Mesenchymal stem cell (in vitro differentiated cells and primary cell): Measurements from ENCODE around the gene TSPAN9.

Experiments
- DNase-seq: peaks from one replicate; pipeline ENCODE4 v3.0.0-alpha.2; 2013
- H2AFZ ChIP-seq: one replicate; pipeline ENCODE4 v1.6.1; 2013; ENCODE audit warnings: low read depth, mild to moderate bottlenecking, control low read depth, inconsistent platforms, low read length, moderate library complexity
- H2AK5ac ChIP-seq: 2 replicates; pipeline ENCODE4 v1.6.1; 2013; ENCODE audit warnings: low read length, moderate library complexity, mild to moderate bottlenecking, inconsistent platforms; ENCODE audit not compliant: severe bottlenecking
- H2BK120ac ChIP-seq: one replicate; pipeline ENCODE4 v1.6.1; 2013; ENCODE audit warnings: low read depth, mild to moderate bottlenecking, inconsistent platforms, low read length, moderate library complexity
- H2BK12ac ChIP-seq, 2 experiments: one replicate each; pipeline ENCODE4 v1.6.1; 2013; ENCODE audit warnings: inconsistent platforms in 2 of 2, low read length in 2 of 2, mild to moderate bottlenecking in 2 of 2, moderate library complexity in 2 of 2, control low read depth in 1 of 2
- H2BK15ac ChIP-seq: one replicate; pipeline ENCODE4 v1.6.1; 2013; ENCODE audit warnings: mild to moderate bottlenecking, low read depth, inconsistent platforms; ENCODE audit not compliant: poor library complexity, severe bottlenecking
- H2BK5ac ChIP-seq: 2 replicates; pipeline ENCODE4 v1.6.1; 2013; ENCODE audit warnings: low read depth, mild to moderate bottlenecking, low read length, control low read depth, inconsistent platforms; ENCODE audit not compliant: poor library complexity, severe bottlenecking
- H3K14ac ChIP-seq, 2 experiments: one replicate each; pipeline ENCODE4 v1.6.1; 2013; ENCODE audit warnings: inconsistent platforms in 2 of 2, low read length in 2 of 2, control low read depth in 1 of 2, mild to moderate bottlenecking in 1 of 2, moderate library complexity in 1 of 2
- H3K18ac ChIP-seq, 2 experiments: one replicate each; pipeline ENCODE4 v1.6.1; 2013; ENCODE audit warnings: inconsistent platforms in 2 of 2, low read length in 2 of 2, control low read depth in 1 of 2, low read depth in 1 of 2, mild to moderate bottlenecking in 1 of 2
- H3K23ac ChIP-seq, 2 experiments: one replicate each; pipeline ENCODE4 v1.6.1; 2013; ENCODE audit warnings: inconsistent platforms in 2 of 2, low read length in 2 of 2, mild to moderate bottlenecking in 2 of 2, moderate library complexity in 2 of 2, control low read depth in 1 of 2
- H3K27ac ChIP-seq: 2 replicates; pipeline ENCODE4 v1.5.1; 2013; ENCODE audit warnings: mild to moderate bottlenecking, moderate library complexity, low read length, control low read depth, inconsistent platforms; ENCODE audit not compliant: poor library complexity, severe bottlenecking
- H3K27me3 ChIP-seq, 2 experiments: 2 replicates each; pipeline versions ENCODE4 v1.6.1 to v1.7.0; 2013; ENCODE audit warnings: low read length in 2 of 2, mild to moderate bottlenecking in 2 of 2, moderate library complexity in 2 of 2, control low read depth in 1 of 2, inconsistent platforms in 1 of 2; ENCODE audit not compliant: control insufficient read depth in 1 of 2, insufficient read depth in 1 of 2
- H3K36me3 ChIP-seq, 2 experiments: 2 replicates each; pipeline versions ENCODE4 v1.6.1 to v1.7.0; 2013; ENCODE audit warnings: low read length in 2 of 2, control low read depth in 1 of 2, inconsistent platforms in 1 of 2, low read depth in 1 of 2, mild to moderate bottlenecking in 1 of 2; ENCODE audit not compliant: insufficient read depth in 2 of 2, control insufficient read depth in 1 of 2
- H3K4ac ChIP-seq, 2 experiments: one replicate each; pipeline ENCODE4 v1.6.1; 2013; ENCODE audit warnings: inconsistent platforms in 2 of 2, low read length in 2 of 2, mild to moderate bottlenecking in 2 of 2, moderate library complexity in 2 of 2, control low read depth in 1 of 2, low read depth in 1 of 2
- H3K4me1 ChIP-seq: 2 replicates; pipeline ENCODE4 v1.6.1; 2013; ENCODE audit warnings: low read depth, low read length, control low read depth; ENCODE audit not compliant: control insufficient read depth, insufficient read depth
- H3K4me2 ChIP-seq: 2 replicates; pipeline ENCODE4 v1.6.1; 2013; ENCODE audit warnings: low read length, mild to moderate bottlenecking, inconsistent platforms; ENCODE audit not compliant: poor library complexity, severe bottlenecking
- H3K4me3 ChIP-seq, 2 experiments: 2 replicates each; pipeline versions ENCODE4 v1.5.1 to v1.7.0; 2013; ENCODE audit warnings: low read length in 2 of 2, mild to moderate bottlenecking in 2 of 2, control low read depth in 1 of 2, low read depth in 1 of 2; ENCODE audit not compliant: insufficient read depth in 1 of 2
- H3K79me1 ChIP-seq: replicated peaks from 2 replicates; pipeline ENCODE4 v1.6.1; 2013; ENCODE audit warnings: mild to moderate bottlenecking, control low read depth, low read length, inconsistent platforms; ENCODE audit not compliant: poor library complexity, severe bottlenecking
- H3K9ac ChIP-seq: 2 replicates; pipeline ENCODE4 v1.7.0; 2013; ENCODE audit warnings: mild to moderate bottlenecking, low read length, moderate library complexity
- H3K9me3 ChIP-seq: 2 replicates; pipeline ENCODE4 v1.7.0; 2013; ENCODE audit warnings: mild to moderate bottlenecking, low read length; ENCODE audit not compliant: control insufficient read depth
- H4K8ac ChIP-seq: one replicate; pipeline ENCODE4 v1.6.1; 2013; ENCODE audit warnings: inconsistent platforms, mild to moderate bottlenecking, low read length, moderate library complexity
- H4K91ac ChIP-seq: one replicate; pipeline ENCODE4 v1.6.1; 2013; ENCODE audit warnings: mild to moderate bottlenecking, low read length, inconsistent platforms
- WGBS: methylation state at CpG from one replicate; pipeline ENCODE4 v1.1.7; 2013; ENCODE audit warnings: mixed read lengths; 5-methylcytosine and 5-hydroxymethylcytosine counted together

Gene TSPAN9

GRCh38 chr12:3182426-3182825 lies 105.2 kb downstream of the TSPAN9 start:
- Histone ChIP-seq H3K36me3 (peaks cover 0 to 2% of the 10 kb centered on the region in 2 experiments), H3K4me1 (peaks cover 34% of the 10 kb centered on the region), H2BK5ac (no peak overlapping the region), H2AK5ac (no peak overlapping the region), H2BK12ac (no peak overlapping the region), H3K27ac (no peak overlapping the region), H4K8ac (no peak overlapping the region), H2BK15ac (no peak overlapping the region), H3K18ac (no peak overlapping the region), H3K9me3 (no peaks in the 10 kb centered on the region), H3K27me3 (peaks cover 0 to 7% of the 10 kb centered on the region in 2 experiments), H3K4me2 (no peak overlapping the region), H3K4me3 (no peak overlapping the region), H3K4ac (no peak overlapping the region), H2BK120ac (no peak overlapping the region), H3K14ac (no peak overlapping the region), H4K91ac (no peak overlapping the region), H3K23ac (no peak overlapping the region), H3K79me1 (peaks cover 36% of the 10 kb centered on the region), H3K9ac (no peak overlapping the region), H2AFZ (no peak overlapping the region)
- WGBS, result 94% methylated on average over 5 of the region's 5 CpGs
- DNase-seq, result no peak

GRCh38 chr12:3184485-3184884 lies 107.3 kb downstream of the TSPAN9 start:
- Histone ChIP-seq H3K4me3 (no peak overlapping the region), H3K23ac (no peak overlapping the region), H2BK12ac (no peak overlapping the region), H3K36me3 (peaks cover 0 to 9% of the 10 kb centered on the region in 2 experiments), H4K8ac (no peak overlapping the region), H3K4me2 (no peak overlapping the region), H2AFZ (no peak overlapping the region), H2BK15ac (no peak overlapping the region), H2BK5ac (no peak overlapping the region), H4K91ac (no peak overlapping the region), H3K18ac (no peak overlapping the region), H2BK120ac (no peak overlapping the region), H3K27me3 (peaks cover 0 to 7% of the 10 kb centered on the region in 2 experiments), H3K14ac (no peak overlapping the region), H3K9me3 (no peaks in the 10 kb centered on the region), H3K9ac (no peak overlapping the region), H3K79me1 (peaks cover 47% of the 10 kb centered on the region), H3K27ac (no peak overlapping the region), H3K4me1 (peaks cover 26% of the 10 kb centered on the region), H3K4ac (no peak overlapping the region), H2AK5ac (no peak overlapping the region)
- no peak for DNase-seq
- 92% methylated on average over 12 of the region's 12 CpGs for WGBS

- Histone ChIP-seq H3K9me3 (no peaks in the 10 kb centered on the region), H4K8ac (no peak overlapping the region), H3K14ac (no peak overlapping the region), H3K23ac (no peak overlapping the region), H3K27me3 (peaks cover 0 to 7% of the 10 kb centered on the region in 2 experiments), H3K79me1 (peaks cover 49% of the 10 kb centered on the region), H2BK120ac (no peak overlapping the region), H2BK5ac (no peak overlapping the region), H2AFZ (no peak overlapping the region), H3K4me1 (peaks cover 25% of the 10 kb centered on the region), H3K4ac (no peak overlapping the region), H2BK12ac (no peak overlapping the region), H3K4me3 (no peak overlapping the region), H3K36me3 (peaks cover 0 to 16% of the 10 kb centered on the region in 2 experiments), H3K27ac (no peak overlapping the region), H4K91ac (no peak overlapping the region), H3K9ac (no peak overlapping the region), H2AK5ac (no peak overlapping the region), H3K18ac (no peak overlapping the region), H3K4me2 (no peak overlapping the region), H2BK15ac (no peak overlapping the region)
- 92% methylated on average over 11 of the region's 11 CpGs for WGBS
- no peak for DNase-seq
These were observed 108.2 kb downstream of the TSPAN9 start for GRCh38 chr12:3185260-3185870.

- Histone ChIP-seq H3K4me2 (no peak overlapping the region), H3K79me1 (peaks cover 48% of the 10 kb centered on the region), H4K8ac (no peak overlapping the region), H3K14ac (no peak overlapping the region), H2AK5ac (no peak overlapping the region), H3K4me1 (peaks cover 25% of the 10 kb centered on the region), H3K23ac (no peak overlapping the region), H2BK5ac (no peak overlapping the region), H3K18ac (peak overlapping the region in 1 of 2 experiments; percentile 14), H3K9ac (no peak overlapping the region), H2BK15ac (no peak overlapping the region), H3K27me3 (peaks cover 0 to 16% of the 10 kb centered on the region in 2 experiments), H2BK12ac (no peak overlapping the region), H3K9me3 (no peaks in the 10 kb centered on the region), H3K27ac (no peak overlapping the region), H3K36me3 (peaks cover 0 to 16% of the 10 kb centered on the region in 2 experiments), H2AFZ (no peak overlapping the region), H3K4ac (no peak overlapping the region), H4K91ac (no peak overlapping the region), H3K4me3 (no peak overlapping the region), H2BK120ac (no peak overlapping the region)
- no peak for DNase-seq
- 87% methylated on average over 5 of the region's 6 CpGs for WGBS
These were observed 109.5 kb downstream of the TSPAN9 start for GRCh38 chr12:3186546-3187215.
